Measurements from ENCODE around the gene BPIFB3.

The BPIFB3 gene

DNA sequence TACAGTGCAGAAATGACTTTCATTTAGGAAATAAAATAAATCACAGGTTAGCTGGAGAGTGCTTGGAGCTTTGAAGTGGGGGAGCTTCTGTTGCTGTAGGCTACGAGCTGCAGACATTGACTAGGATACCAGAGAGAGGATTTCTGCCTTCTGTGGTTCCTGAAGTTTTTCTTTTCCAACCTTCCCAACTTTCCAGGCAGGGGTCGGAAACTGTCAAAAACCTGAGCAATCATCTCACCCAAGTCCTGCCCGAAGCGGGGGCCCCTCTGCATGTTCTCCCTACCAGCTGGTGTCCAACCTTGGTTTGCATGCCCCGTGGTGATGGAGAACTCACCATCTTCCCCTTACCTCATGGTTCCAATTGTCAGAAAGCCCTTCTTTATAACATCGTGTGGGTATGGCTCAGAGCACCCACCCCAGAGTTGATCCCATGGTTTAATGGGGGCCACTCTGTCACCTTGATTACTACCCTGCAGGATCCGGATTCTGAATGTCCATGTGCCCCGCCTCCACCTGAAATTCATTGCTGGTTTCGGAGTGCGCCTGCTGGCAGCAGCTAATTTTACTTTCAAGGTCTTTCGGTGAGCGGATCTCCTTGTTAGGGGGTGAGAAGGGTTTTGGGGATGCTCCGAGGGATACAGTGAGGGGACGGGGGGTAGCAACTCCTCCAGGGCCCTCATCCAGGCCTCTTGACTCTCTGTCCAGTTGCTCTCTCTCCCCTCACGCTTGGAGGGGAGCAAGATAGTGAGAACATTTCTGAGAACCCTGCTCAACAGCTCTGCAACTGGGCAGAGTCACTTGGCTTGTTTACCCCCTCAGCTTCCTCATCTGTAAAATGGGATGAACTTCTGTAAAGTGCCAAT, 41.1 kb upstream of the BPIFB3 start:
- ATAC-seq (no peak), DNase-seq (no peak)
- Mint-ChIP-seq H3K36me3 (ENCODE audit: low read depth) (no peaks in the 10 kb centered on the region), H3K4me1 (peaks cover 4% of the 10 kb centered on the region), H3K9me3 (no peaks in the 10 kb centered on the region), H3K27ac (no peak overlapping the region), H3K27me3 (no peaks in the 10 kb centered on the region), H3K4me3 (no peak overlapping the region)

- no peaks in the 10 kb centered on the region for H3K27me3 Mint-ChIP-seq
- H3K36me3 Mint-ChIP-seq (ENCODE audit: low read depth), result no peaks in the 10 kb centered on the region
- no peak overlapping the region for H3K27ac Mint-ChIP-seq
- no peaks in the 10 kb centered on the region for H3K9me3 Mint-ChIP-seq
- DNase-seq (no peak), ATAC-seq (no peak)
- H3K4me1 Mint-ChIP-seq, result peaks cover 4% of the 10 kb centered on the region
- H3K4me3 Mint-ChIP-seq, result no peak overlapping the region
Measured at GRCh38 chr20:33013701-33014326, 39.9 kb upstream of the BPIFB3 start.

- DNase-seq, result no peak
- Mint-ChIP-seq H3K4me3 (no peak overlapping the region), H3K4me1 (peaks cover 4% of the 10 kb centered on the region), H3K9me3 (no peaks in the 10 kb centered on the region), H3K27ac (no peak overlapping the region), H3K36me3 (ENCODE audit: low read depth) (no peaks in the 10 kb centered on the region), H3K27me3 (no peaks in the 10 kb centered on the region)
- no peak for ATAC-seq
Measured at GRCh38 chr20:33014336-33015113, 39.2 kb upstream of the BPIFB3 start.

DNA sequence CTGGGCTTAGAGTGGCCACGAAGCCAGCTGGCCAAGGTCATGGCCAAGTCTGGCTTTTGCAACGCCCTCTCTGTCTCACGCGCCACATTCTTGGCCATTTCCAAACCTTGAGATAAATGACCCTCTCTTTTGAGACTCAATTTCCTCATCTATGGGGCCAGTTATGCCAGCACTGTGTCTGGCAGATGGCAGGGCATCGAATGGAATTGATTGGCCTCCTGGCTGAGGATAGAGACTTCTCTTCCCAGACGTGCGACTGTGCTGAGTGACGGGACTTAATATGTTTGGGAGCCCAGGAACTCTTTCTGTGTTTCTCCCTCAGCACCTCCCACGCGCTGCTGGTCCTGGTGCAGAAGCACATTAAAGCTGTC, 38.6 kb upstream of the BPIFB3 start:
- H3K36me3 Mint-ChIP-seq (ENCODE audit: low read depth), result no peaks in the 10 kb centered on the region
- H3K4me1 Mint-ChIP-seq, result peaks cover 4% of the 10 kb centered on the region
- ATAC-seq, result no peak
- no peaks in the 10 kb centered on the region for H3K27me3 Mint-ChIP-seq
- no peak for DNase-seq
- H3K4me3 Mint-ChIP-seq, result no peak overlapping the region
- H3K27ac Mint-ChIP-seq, result no peak overlapping the region
- H3K9me3 Mint-ChIP-seq, result no peaks in the 10 kb centered on the region

DNA sequence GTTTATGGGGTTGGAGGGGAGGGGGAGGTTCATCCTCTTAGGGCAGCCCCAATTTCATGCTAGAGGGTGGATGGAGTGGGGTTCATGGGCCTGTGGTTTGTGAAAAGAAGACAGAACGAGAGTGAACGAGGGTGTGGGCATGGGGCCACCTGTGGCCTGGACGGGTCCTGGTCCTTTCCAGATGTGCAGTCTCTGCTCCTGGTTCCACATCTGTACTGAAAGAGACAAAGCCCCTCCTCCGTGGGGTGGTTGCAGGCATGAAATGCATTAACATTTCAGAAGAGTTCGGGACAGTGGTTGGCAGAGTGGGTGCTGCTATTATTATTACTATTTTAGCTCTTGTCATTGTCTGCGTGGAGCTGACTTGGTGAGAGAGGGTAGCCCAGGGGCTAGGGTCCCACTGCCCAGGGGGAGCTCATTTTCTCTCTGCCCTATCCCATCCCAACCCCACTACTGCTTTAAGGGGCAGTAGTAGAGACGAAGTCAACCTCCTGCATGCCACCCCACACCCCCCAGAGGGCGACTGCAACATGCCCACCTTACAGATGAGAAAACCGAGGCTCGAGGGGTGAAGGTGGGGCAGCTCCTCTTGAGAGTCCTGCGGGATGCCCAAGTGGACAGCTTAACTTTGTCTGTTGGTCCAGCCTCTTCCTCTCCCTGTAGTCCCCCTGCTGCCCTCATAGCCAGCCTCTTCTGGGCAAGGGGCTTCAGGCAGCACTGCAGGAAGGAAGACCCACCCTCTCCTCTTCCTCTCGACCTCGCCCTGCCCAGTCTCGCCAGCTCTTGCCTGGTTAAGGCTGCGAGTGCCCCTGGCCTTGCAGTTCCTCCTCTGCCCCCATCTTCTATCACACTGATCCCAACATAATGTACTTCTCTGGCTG, 37.8 kb upstream of the BPIFB3 start:
- H3K4me3 Mint-ChIP-seq, result no peak overlapping the region
- peaks cover 4% of the 10 kb centered on the region for H3K4me1 Mint-ChIP-seq
- no peaks in the 10 kb centered on the region for H3K27me3 Mint-ChIP-seq
- no peak overlapping the region for H3K27ac Mint-ChIP-seq
- DNase-seq, result no peak
- no peaks in the 10 kb centered on the region for H3K36me3 Mint-ChIP-seq (ENCODE audit: low read depth)
- H3K9me3 Mint-ChIP-seq, result no peaks in the 10 kb centered on the region
- ATAC-seq, result no peak

GRCh38 chr20:33016581-33017109, 37.1 kb upstream of the BPIFB3 start:
- H3K4me1 Mint-ChIP-seq, result peaks cover 4% of the 10 kb centered on the region
- no peaks in the 10 kb centered on the region for H3K9me3 Mint-ChIP-seq
- H3K36me3 Mint-ChIP-seq (ENCODE audit: low read depth), result no peaks in the 10 kb centered on the region
- ATAC-seq, result no peak
- H3K27ac Mint-ChIP-seq, result no peak overlapping the region
- no peak for DNase-seq
- H3K4me3 Mint-ChIP-seq, result no peak overlapping the region
- no peaks in the 10 kb centered on the region for H3K27me3 Mint-ChIP-seq

- no peaks in the 10 kb centered on the region for H3K36me3 Mint-ChIP-seq (ENCODE audit: low read depth)
- H3K27me3 Mint-ChIP-seq, result no peaks in the 10 kb centered on the region
- ATAC-seq (no peak), DNase-seq (no peak)
- no peak overlapping the region for H3K27ac Mint-ChIP-seq
- H3K9me3 Mint-ChIP-seq, result no peaks in the 10 kb centered on the region
- H3K4me1 Mint-ChIP-seq, result peaks cover 4% of the 10 kb centered on the region
- no peak overlapping the region for H3K4me3 Mint-ChIP-seq
Measured at GRCh38 chr20:33017542-33017941, 36.2 kb upstream of the BPIFB3 start.

GRCh38 chr20:33018169-33018931, 35.4 kb upstream of the BPIFB3 start:
- ATAC-seq (no peak), DNase-seq (no peak)
- peaks cover 4% of the 10 kb centered on the region for H3K4me1 Mint-ChIP-seq
- H3K27me3 Mint-ChIP-seq, result no peaks in the 10 kb centered on the region
- H3K4me3 Mint-ChIP-seq, result no peak overlapping the region
- no peaks in the 10 kb centered on the region for H3K36me3 Mint-ChIP-seq (ENCODE audit: low read depth)
- H3K9me3 Mint-ChIP-seq, result no peaks in the 10 kb centered on the region
- H3K27ac Mint-ChIP-seq, result no peak overlapping the region

DNA sequence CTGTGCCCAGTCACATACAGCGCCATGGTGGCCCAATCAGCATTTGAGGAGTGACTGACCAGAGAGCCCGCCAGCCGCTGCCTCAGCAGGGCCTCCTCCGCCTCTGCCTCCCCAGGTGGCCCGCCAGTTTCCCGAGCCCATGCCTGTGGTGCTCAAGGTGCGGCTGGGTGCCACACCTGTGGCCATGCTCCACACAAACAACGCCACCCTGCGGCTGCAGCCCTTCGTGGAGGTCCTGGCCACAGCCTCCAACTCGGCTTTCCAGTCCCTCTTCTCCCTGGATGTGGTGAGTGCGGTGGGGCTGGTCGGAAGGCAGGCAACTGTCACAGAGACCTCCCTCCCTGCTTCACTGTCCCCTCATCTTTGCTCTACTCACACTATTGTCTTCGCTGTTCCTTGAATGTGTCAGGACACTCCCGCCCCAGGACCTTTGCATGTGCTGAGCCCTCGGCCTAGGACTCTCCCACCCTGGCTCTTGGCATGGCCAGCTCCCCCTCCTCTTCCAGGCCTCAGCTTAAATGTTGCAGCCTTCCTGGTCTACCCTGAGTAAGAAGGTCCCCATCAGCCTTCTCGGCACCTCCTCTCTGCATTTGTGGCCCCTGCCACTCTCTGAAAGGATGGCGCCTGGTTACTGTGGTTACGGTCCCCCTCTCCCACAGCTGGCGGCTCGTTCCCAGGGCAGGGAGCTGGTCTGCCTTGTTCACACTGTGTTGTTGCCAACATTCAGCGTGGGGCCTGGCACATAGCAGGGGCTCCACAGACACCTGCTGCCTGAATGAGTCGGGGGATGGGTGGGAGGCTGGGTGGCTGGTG, 34.0 kb upstream of the BPIFB3 start:
- Mint-ChIP-seq H3K4me3 (no peak overlapping the region), H3K27me3 (no peaks in the 10 kb centered on the region), H3K36me3 (ENCODE audit: low read depth) (no peaks in the 10 kb centered on the region), H3K27ac (no peak overlapping the region), H3K4me1 (peaks cover 4% of the 10 kb centered on the region), H3K9me3 (no peaks in the 10 kb centered on the region)
- no peak for DNase-seq
- ATAC-seq, result no peak

DNA sequence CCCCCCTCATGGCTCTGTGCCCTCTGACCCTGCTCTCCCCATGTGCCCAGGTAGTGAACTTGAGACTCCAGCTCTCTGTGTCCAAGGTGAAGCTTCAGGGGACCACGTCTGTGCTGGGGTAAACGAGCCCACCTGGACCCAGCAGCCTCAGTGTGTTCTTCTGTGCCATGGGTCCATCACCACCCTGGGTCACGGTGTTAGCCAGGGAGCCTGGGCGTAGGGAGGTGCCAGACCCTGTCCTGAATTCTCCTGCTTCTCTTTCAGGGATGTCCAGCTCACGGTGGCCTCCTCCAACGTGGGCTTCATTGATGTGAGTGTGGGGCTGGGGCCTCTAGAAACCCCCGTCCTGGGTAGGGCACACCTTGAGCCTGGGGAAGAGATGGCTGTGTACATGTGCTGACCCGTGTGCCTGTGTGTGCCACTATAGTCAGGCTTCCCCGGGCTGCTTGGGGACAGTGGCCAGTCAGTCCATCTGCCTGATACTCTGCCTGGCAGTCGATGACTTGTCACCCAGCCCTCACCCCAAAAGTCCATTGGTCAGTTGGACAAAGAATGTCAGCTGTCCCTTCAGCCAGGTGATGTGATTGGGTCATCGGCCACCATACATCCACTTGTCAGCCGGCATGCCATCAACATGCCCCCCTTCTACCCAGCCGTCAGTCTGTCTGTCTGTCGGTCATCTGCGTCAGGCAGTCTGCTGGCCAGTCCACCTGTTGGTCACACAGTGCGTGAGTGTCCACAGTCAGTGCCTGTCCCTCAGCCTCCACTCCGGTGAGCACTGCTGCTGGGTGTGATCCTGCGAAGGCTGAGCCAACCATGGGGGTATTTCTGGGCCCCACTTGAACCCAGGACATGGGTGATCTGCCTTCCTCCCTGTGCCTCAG, 33.2 kb upstream of the BPIFB3 start:
- Mint-ChIP-seq H3K27me3 (no peaks in the 10 kb centered on the region), H3K27ac (no peak overlapping the region), H3K4me3 (no peak overlapping the region), H3K9me3 (no peaks in the 10 kb centered on the region), H3K4me1 (peaks cover 4% of the 10 kb centered on the region), H3K36me3 (ENCODE audit: low read depth) (no peaks in the 10 kb centered on the region)
- DNase-seq (no peak), ATAC-seq (no peak)

- ATAC-seq (no peak), DNase-seq (no peak)
- Mint-ChIP-seq H3K4me3 (no peak overlapping the region), H3K9me3 (no peaks in the 10 kb centered on the region), H3K36me3 (ENCODE audit: low read depth) (no peaks in the 10 kb centered on the region), H3K27me3 (no peaks in the 10 kb centered on the region), H3K4me1 (no peaks in the 10 kb centered on the region), H3K27ac (no peak overlapping the region)
Measured at GRCh38 chr20:33021879-33022278, 31.8 kb upstream of the BPIFB3 start.

- H3K36me3 Mint-ChIP-seq (ENCODE audit: low read depth), result no peaks in the 10 kb centered on the region
- ATAC-seq (no peak), DNase-seq (no peak)
- no peaks in the 10 kb centered on the region for H3K9me3 Mint-ChIP-seq
- H3K27ac Mint-ChIP-seq, result no peak overlapping the region
- H3K27me3 Mint-ChIP-seq, result no peaks in the 10 kb centered on the region
- H3K4me1 Mint-ChIP-seq, result no peaks in the 10 kb centered on the region
- H3K4me3 Mint-ChIP-seq, result no peak overlapping the region
Measured at GRCh38 chr20:33022289-33022688, 31.4 kb upstream of the BPIFB3 start.

Measured in activated naive CD8-positive, alpha-beta T cell treated with anti-CD3 and anti-CD28 coated beads, Interleukin-2, amount 50 U/mL, for 24 hours (primary cell).